Measurements from ENCODE around the gene REEP1.

The REEP1 gene

DNA sequence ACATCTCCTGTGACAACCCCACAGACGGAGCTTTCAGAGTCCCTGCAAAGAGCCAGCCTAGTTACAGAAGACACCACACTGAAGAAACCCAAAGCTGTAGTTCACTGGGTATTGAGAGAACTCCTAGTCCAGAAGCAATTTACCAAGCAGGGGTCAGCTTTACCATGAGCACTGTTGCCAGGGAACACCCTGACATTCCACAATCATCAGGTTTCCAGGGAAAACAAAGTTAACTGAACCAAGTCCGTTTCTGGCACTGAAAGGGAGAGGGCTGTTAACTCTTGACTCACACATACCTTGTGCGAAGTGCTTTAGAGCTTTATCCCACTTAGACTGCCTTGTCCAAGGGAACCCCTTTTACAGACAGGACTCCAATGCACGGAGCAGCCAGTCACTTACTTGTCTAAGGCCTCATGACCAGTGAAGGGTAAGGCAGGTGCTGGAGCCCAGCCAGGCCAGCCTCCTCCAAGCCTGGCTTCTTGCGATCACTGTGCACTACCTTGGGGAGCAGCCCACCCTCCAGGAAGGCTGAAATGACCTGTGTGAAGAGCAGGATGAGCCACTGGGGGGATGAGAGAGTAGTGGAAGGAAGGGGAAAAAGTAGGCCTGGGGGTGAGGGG lies 53.9 kb downstream of the REEP1 start:
- TF ChIP-seq, protein P1, sequence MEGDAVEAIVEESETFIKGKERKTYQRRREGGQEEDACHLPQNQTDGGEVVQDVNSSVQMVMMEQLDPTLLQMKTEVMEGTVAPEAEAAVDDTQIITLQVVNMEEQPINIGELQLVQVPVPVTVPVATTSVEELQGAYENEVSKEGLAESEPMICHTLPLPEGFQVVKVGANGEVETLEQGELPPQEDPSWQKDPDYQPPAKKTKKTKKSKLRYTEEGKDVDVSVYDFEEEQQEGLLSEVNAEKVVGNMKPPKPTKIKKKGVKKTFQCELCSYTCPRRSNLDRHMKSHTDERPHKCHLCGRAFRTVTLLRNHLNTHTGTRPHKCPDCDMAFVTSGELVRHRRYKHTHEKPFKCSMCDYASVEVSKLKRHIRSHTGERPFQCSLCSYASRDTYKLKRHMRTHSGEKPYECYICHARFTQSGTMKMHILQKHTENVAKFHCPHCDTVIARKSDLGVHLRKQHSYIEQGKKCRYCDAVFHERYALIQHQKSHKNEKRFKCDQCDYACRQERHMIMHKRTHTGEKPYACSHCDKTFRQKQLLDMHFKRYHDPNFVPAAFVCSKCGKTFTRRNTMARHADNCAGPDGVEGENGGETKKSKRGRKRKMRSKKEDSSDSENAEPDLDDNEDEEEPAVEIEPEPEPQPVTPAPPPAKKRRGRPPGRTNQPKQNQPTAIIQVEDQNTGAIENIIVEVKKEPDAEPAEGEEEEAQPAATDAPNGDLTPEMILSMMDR (IDR thresholded peaks at IDR 0.05; ENCODE audit: low read depth, low read length), result no peak
- H3K4me3 ChIP-seq (ENCODE audit: low read depth, low read length), result no peak overlapping the region

DNA sequence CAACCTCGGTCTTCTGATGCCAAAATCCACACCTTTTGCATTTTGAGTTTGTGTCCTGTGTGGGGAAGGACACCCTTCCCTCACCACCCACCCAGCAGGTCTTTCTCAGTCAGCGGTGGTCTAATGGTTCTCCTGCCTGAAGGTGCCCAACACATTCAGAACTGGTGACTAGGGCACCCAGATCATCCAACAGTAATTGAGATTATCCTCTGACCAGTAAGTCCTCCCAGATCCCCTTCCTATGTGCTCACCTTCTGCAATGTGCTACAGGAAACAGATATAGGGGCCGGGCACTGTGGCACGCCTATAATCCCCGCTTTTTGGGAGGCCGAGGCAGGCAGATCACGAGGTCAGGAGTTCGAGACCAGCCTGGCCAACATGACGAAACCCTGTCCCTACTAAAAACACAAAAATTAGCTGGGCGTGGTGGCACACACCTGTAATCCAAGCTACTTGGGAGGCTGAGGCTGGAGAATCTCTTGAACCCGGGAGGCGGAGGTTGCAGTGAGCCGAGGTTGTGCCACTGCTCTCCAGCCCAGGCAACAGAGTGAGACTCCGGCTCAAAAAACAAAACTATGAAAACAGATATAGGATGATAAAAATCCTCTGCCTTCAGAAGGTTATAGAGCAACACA lies 56.2 kb downstream of the REEP1 start:
- TF ChIP-seq, protein P1 (IDR thresholded peaks at IDR 0.05; ENCODE audit: low read depth, low read length), result no peak
- H3K4me3 ChIP-seq (ENCODE audit: low read depth, low read length), result no peak overlapping the region

DNA sequence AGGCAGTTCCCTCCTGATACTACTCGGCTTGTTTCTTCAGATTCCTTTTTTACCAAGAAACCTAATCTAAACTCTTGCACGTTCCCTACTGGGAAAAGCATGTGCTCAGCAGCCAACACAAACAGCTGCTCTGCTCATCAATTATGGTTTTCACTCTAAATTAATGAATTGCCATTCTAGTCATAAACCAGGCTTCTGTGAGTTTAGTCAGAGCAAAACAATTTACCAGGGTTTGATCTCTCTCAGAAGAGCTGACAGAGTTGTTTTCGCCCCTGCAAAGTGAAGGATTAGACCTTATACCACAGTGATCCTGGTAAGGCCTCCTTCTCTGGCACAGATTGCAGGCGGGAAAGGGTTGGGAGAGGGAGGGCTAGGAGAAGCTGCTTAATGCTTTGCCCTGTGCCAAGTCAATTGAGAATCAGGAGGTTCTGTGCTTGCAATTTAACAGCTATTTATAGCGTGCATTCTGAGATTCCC lies 57.2 kb downstream of the REEP1 start:
- H3K4me3 ChIP-seq (ENCODE audit: low read depth, low read length), result no peak overlapping the region
- TF ChIP-seq, protein P1 (IDR thresholded peaks at IDR 0.05; ENCODE audit: low read depth, low read length), result no peak

DNA sequence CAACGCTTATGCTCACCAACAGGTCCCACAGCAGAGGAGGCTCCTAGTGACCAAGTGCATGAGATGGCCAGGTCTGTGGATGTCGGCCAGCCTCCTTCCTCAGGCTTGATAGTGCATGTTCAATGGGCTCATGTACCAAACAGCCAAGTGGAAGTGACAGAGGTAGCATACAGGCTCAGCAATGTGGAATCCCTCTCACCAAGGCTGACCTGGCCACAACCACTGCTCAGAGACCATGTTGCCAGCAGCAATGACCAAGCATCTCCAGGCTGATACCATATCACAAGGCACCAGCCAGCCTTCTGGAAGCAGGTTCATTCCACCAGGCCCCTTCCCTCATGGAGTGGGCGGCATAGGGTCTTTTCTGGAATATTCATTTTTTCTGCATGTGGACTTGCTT lies 61.5 kb downstream of the REEP1 start:
- TF ChIP-seq, protein P1 (IDR thresholded peaks at IDR 0.05; ENCODE audit: low read depth, low read length), result no peak
- no peak overlapping the region for H3K4me3 ChIP-seq (ENCODE audit: low read depth, low read length)

DNA sequence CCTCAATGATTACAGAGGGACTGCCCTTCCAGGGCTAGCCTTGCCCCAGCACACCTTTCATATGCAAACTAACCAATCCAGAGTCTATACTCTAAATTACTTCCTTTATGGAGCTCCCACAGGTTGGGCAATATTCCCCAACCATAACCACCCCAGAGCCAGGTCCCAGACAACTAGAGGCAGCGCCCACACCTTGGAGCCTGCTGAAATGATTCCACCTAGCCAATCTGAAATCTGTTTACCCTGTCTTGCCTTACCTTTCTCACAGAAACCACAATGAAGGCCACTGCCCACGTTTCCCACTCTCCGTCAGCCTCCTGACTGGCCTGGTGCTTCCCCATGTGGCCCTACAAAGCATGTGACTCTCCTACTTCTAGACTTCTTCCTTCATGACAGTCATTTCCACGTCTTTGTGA lies 62.0 kb downstream of the REEP1 start:
- TF ChIP-seq, protein P1 (IDR thresholded peaks at IDR 0.05; ENCODE audit: low read depth, low read length), result no peak
- no peak overlapping the region for H3K4me3 ChIP-seq (ENCODE audit: low read depth, low read length)

DNA sequence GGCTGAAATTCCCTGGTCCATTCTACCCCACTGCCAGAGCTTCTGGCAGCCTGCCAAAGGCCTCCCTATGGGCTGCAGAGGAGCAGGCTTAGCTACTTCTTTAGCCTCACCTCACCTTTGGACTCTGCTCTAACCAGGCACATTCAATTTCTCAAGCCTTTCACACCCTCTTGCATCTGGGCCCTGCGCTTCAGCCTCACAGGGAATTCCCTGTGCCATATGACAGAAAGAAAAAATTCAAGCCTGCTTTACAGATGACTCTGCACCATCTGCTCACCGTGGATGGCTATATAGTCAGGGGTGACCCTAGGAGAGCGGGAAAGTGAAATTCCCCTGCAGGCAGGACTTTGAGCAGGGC lies 62.5 kb downstream of the REEP1 start:
- TF ChIP-seq, protein P1 (IDR thresholded peaks at IDR 0.05; ENCODE audit: low read depth, low read length), result no peak
- no peak overlapping the region for H3K4me3 ChIP-seq (ENCODE audit: low read depth, low read length)

DNA sequence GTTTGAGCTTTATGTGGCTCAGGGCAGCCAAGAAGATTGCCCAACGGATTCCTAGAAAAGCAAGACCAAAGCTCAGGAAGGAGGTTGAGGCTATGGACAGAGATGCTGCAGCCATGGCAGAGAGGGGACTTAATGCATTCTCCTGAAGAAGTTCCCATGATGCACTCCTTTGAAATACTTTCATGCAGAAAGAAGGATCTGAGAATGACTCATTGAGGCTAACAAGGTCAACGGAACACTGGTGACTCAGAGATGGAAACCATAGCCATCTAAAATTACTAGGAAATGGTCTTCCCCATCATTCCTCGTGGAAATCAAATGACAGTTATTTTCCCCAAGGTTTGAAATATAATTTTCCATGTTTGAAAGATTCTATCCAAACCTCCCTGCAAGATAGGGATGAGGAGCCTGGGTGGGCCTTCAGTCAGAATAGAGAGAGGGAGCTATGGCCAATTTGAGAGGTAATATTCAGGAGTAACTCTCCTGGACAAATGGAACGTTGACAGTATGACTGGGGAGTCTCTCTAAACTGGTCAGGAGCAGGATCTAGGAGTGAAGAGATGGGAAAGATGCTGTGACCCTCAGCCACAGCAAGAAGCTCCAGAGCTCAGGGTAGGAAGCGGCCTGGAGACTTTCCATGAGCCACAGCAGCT lies 63.0 kb downstream of the REEP1 start:
- no peak overlapping the region for H3K4me3 ChIP-seq (ENCODE audit: low read depth, low read length)
- TF ChIP-seq, protein P1 (IDR thresholded peaks at IDR 0.05; ENCODE audit: low read depth, low read length), result no peak

Data from WI38 (cell line).